Erythroblast (primary cell): ENCODE results near the gene SOX12.

Source experiments
- GATA1 ChIP-seq: IDR thresholded peaks from 2 replicates; pipeline ENCODE4 v1.6.1; 2011; ENCODE audit warnings: low read depth, mild to moderate bottlenecking, control low read depth, low read length, moderate library complexity
- POLR2A ChIP-seq: IDR thresholded peaks from 2 replicates; pipeline ENCODE4 v1.6.1; 2011; ENCODE audit warnings: mild to moderate bottlenecking, low read length

DNA sequence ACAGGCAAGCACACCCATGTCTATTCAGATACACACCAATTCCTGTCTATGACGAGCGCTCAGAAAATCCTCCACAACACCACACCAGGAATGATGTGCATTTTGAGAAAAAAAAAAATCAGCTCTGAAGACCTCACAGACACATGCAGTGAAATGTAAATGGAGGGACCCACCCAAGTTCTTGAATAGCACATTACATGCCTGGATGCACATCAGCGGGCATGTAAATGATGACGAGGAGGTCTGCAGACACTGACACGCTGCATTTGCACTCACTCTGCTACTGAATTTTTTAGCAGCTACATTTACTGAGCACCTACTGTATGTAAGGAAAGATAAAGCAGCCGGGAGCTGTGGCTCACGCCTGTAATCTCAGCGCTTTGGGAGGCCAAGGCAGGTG lies 36.2 kb downstream of the SOX12 start:
- no peak for TF ChIP-seq POLR2A
- no peak for TF ChIP-seq GATA1
